NCI-H774 (cell line): ENCODE results near the gene DUOX1.

Source experiments
- DNase-seq: peaks from one replicate; lab custom pipeline; 2025; lab: John Stamatoyannopoulos, UW

DUOX1 gene

GRCh38 chr15:45106002-45106790, 23.6 kb upstream of the DUOX1 start:
- no peak for DNase-seq

- DNase-seq: no peak
Observed at GRCh38 chr15:45107941-45108630, 21.7 kb upstream of the DUOX1 start.

- DNase-seq: no peak
Observed at GRCh38 chr15:45110256-45110820, 19.5 kb upstream of the DUOX1 start.

GRCh38 chr15:45111390-45112142, 18.2 kb upstream of the DUOX1 start:
- DNase-seq: no peak

GRCh38 chr15:45112143-45112590, 17.6 kb upstream of the DUOX1 start:
- no peak for DNase-seq

GRCh38 chr15:45112591-45113379, 17.0 kb upstream of the DUOX1 start:
- DNase-seq: no peak

GRCh38 chr15:45113380-45113990, 16.3 kb upstream of the DUOX1 start:
- no peak for DNase-seq

- DNase-seq: no peak
Observed at GRCh38 chr15:45114076-45114750, 15.6 kb upstream of the DUOX1 start, which contains the start of the genes DUOX2 and DUOXA2. TSS of gene DUOX2 (minus strand) at chr15:45114172. CDS start at chr15:45113411, 761 bp downstream. TSS of gene DUOXA2 (plus strand) at chr15:45114326. CDS start at chr15:45114606, 280 bp downstream.

- DNase-seq: no peak
Observed at GRCh38 chr15:45114751-45115085, 15.1 kb upstream of the DUOX1 start.

- DNase-seq: no peak
Observed at GRCh38 chr15:45115312-45115820, 14.4 kb upstream of the DUOX1 start.

- no peak for DNase-seq
Observed at GRCh38 chr15:45116006-45116481, 13.8 kb upstream of the DUOX1 start.

GRCh38 chr15:45116482-45117307, 13.1 kb upstream of the DUOX1 start:
- no peak for DNase-seq

- DNase-seq: no peak
Observed at GRCh38 chr15:45117308-45118130, 12.3 kb upstream of the DUOX1 start.

GRCh38 chr15:45118131-45118588, 11.6 kb upstream of the DUOX1 start:
- DNase-seq: peak; percentile 80

- no peak for DNase-seq
Observed at GRCh38 chr15:45118996-45119395, 10.8 kb upstream of the DUOX1 start.

GRCh38 chr15:45120081-45120972, 9.5 kb upstream of the DUOX1 start:
- DNase-seq: no peak

GRCh38 chr15:45121020-45121419, 8.8 kb upstream of the DUOX1 start:
- DNase-seq: no peak
